K562 (cell line): ENCODE results near the gene RFPL2. TPM values are rescaled to one million over a fixed set of nuclear protein-coding genes. Genes with fewer than 3 reads are reported as not detected.
A peak's percentile ranks its signal among the peaks of the same experiment; 100 is the strongest.
"Not testable (repeated sequence)": the region's sequence is repeated elsewhere in the genome, so short reads cannot be mapped to it uniquely, and the experiment has no call there.

ENCODE experiments used
- ATAC-seq: fragments of 200-7000 bp; cut with Tn5 transposase; 3 replicates; pipeline ENCODE4 v1.9.1; 2020; ENCODE audit warnings: moderate library complexity
- BruUV-seq: library from RNA; stranded (reverse); fragments of 400-500 nt; replicated peaks from 2 replicates; lab custom pipeline; 2021; lab: Mats Ljungman, UMichigan
- CTCF ChIA-PET: fragments of 300-600 bp; formaldehyde crosslinking; extraction: SDS; loops from one replicate; lab custom pipeline; 2021; ENCODE audit warnings: low intra/inter-chr PET ratio; lab: Yijun Ruan, JAX
- POLR2A ChIA-PET: fragments of 300-600, 350-650 bp; sonication (Branson Sonifier 250); formaldehyde crosslinking; extraction: SDS; loops from one replicate; lab custom pipeline; 2021; ENCODE audit warnings: antibody characterized with exemption, inconsistent platforms; lab: Yijun Ruan, JAX
- DNase-seq, 4 experiments: peaks; one replicate each; pipeline versions ENCODE4 v3.0.0 to v3.0.0-alpha.2; 2011 to 2018; ENCODE audit warnings: low spot score in 3 of 4, mixed read lengths in 3 of 4; ENCODE audit errors: extremely low read depth in 1 of 4
- FAIRE-seq: peaks from 2 replicates; lab custom pipeline; 2011; peaks lifted over from hg19 to GRCh38; lab: Jason Lieb, UNC
- H2AFZ ChIP-seq: 2 replicates; pipeline ENCODE4 v1.6.0; 2011; ENCODE audit warnings: low read depth, low read length, control low read depth, inconsistent platforms
- H3K27ac ChIP-seq: fragments of 200-600 bp; 3 replicates; pipeline ENCODE4 v1.8.0; 2011; ENCODE audit warnings: low read depth, mild to moderate bottlenecking, control low read depth, inconsistent platforms, low read length, moderate library complexity, mixed read lengths; ENCODE audit errors: extremely low read depth
- H3K27me3 ChIP-seq, 2 experiments: fragments of 300-600 bp in 1 of 2; 2 replicates in 1 of 2; 3 replicates in 1 of 2; pipeline versions ENCODE4 v1.6.0 to v1.8.0; 2011; ENCODE audit warnings: inconsistent platforms in 2 of 2, low read length in 2 of 2, mild to moderate bottlenecking in 1 of 2, mixed read lengths in 1 of 2, moderate library complexity in 1 of 2; ENCODE audit not compliant: control insufficient read depth in 2 of 2, insufficient read depth in 2 of 2
- H3K36me3 ChIP-seq: fragments of 300-600 bp; 3 replicates; pipeline ENCODE4 v1.8.0; 2011; ENCODE audit warnings: mild to moderate bottlenecking, low read length, inconsistent platforms; ENCODE audit not compliant: control insufficient read depth, insufficient read depth
- H3K4me1 ChIP-seq, 2 experiments: fragments of 200-600 bp in 1 of 2; replicated peaks in 1 of 2; 2 replicates in 1 of 2; 3 replicates in 1 of 2; pipeline versions ENCODE4 v1.5.1 to v1.8.0; 2011; ENCODE audit warnings: inconsistent platforms in 2 of 2, low read length in 2 of 2, mild to moderate bottlenecking in 1 of 2, mixed read lengths in 1 of 2, moderate library complexity in 1 of 2; ENCODE audit not compliant: control insufficient read depth in 2 of 2, insufficient read depth in 2 of 2
- H3K4me2 ChIP-seq: 2 replicates; pipeline ENCODE4 v1.6.1; 2011; ENCODE audit warnings: low read length, control low read depth, inconsistent platforms, mixed read lengths; ENCODE audit not compliant: insufficient read depth
- H3K4me3 ChIP-seq: fragments of 200-600 bp; sonication (generic), shearing (Covaris generic); 2 replicates; pipeline ENCODE4 v1.5.1; 2016; ENCODE audit warnings: control low read depth, inconsistent platforms
- H3K79me2 ChIP-seq: fragments of 200-600 bp; 3 replicates; pipeline ENCODE4 v1.8.0; 2011; ENCODE audit warnings: low read length, inconsistent platforms; ENCODE audit not compliant: control insufficient read depth, insufficient read depth
- H3K9ac ChIP-seq, 2 experiments: 2 replicates each; pipeline versions ENCODE4 v1.6.0 to v1.6.1; 2011; ENCODE audit warnings: low read depth in 2 of 2, low read length in 2 of 2, control low read depth in 1 of 2, inconsistent platforms in 1 of 2, mild to moderate bottlenecking in 1 of 2, mixed read lengths in 1 of 2; ENCODE audit not compliant: insufficient read depth in 1 of 2
- H3K9me1 ChIP-seq: one replicate; pipeline ENCODE4 v1.6.0; 2011; ENCODE audit warnings: inconsistent platforms, mild to moderate bottlenecking, low read length, moderate library complexity; ENCODE audit not compliant: control insufficient read depth, insufficient read depth
- H3K9me3 ChIP-seq: replicated peaks from 2 replicates; pipeline ENCODE4 v1.5.1; 2011; ENCODE audit warnings: low read depth, low read length, inconsistent platforms; ENCODE audit not compliant: control insufficient read depth, insufficient read depth
- H4K20me1 ChIP-seq: replicated peaks from 2 replicates; pipeline ENCODE4 v1.6.1; 2011; ENCODE audit warnings: low read length, inconsistent platforms, mixed read lengths; ENCODE audit not compliant: control insufficient read depth, insufficient read depth
- WGBS: fragments of 100-300 bp; shearing (Covaris generic); methylation state at CpG from one replicate; pipeline ENCODE4 v1.1.6; 2016; ENCODE audit warnings: low coverage, mixed read lengths; ENCODE audit not compliant: insufficient coverage; ENCODE audit errors: missing lambda C conversion rate; 5-methylcytosine and 5-hydroxymethylcytosine counted together
- in situ Hi-C: fragments of 300-500 bp; cut with MboI; formaldehyde crosslinking; loops from 4 replicates; pipeline ENCODE4 v1.15.0; 2018; ENCODE audit warnings: inconsistent platforms, mixed read lengths
- intact Hi-C: fragments of 100-400 bp; cut with micrococcal nuclease; formaldehyde crosslinking; loops from 2 replicates; pipeline ENCODE4 v1.14.2; 2022
- polyA plus RNA-seq, 8 experiments: library from polyadenylated mRNA; depleted of rRNA in 4 of 8; stranded (reverse) in 5 of 8; unstranded in 3 of 8; fragments of >200 nt; fragmentation: Nextera tagmentation in 2 of 8; fragmentation: Illumina TruSeq in 1 of 8; extraction: Ambion mirVana in 2 of 8; extraction: Trizol in 1 of 8; gene quantifications; 2 replicates each; pipeline versions ENCODE4 v1.2.1 to v1.2.3, GENCODE V29; 2011 to 2014; ENCODE audit warnings: inconsistent platforms in 1 of 8, missing spikeins in 1 of 8
- small RNA-seq: library from RNA; depleted of rRNA; stranded (forward); fragments of <200 nt; gene quantifications from one replicate; pipeline ENCODE3, GENCODE V24; 2014
- total RNA-seq, 7 experiments: library from RNA; depleted of rRNA in 6 of 7; stranded (reverse); fragments of >200 nt in 6 of 7; fragmentation: Illumina TruSeq in 2 of 7; extraction: Trizol in 2 of 7; gene quantifications; 2 replicates each; pipeline versions ENCODE4 v1.2.1 to v1.2.3, GENCODE V29; 2011 to 2021; ENCODE audit warnings: low replicate concordance in 1 of 7
- TF ChIP-seq, protein P1 (sequence below), 3 experiments: IDR thresholded peaks in 2 of 3; conservative IDR thresholded peaks in 1 of 3; 2 replicates each; pipeline ENCODE4 v1.5.1; 2011 to 2012; ENCODE audit warnings: low read length in 3 of 3, mild to moderate bottlenecking in 3 of 3, control low read depth in 2 of 3, improper control_type of control experiment in 1 of 3, inconsistent platforms in 1 of 3, low read depth in 1 of 3, mixed read lengths in 1 of 3, moderate library complexity in 1 of 3; ENCODE audit not compliant: insufficient read depth in 2 of 3

Gene RFPL2
- total and polyA plus RNA-seq, 9 of the 15 experiments (the other 6 are each of a cell fraction or from before 2014, with no cell fraction given): not detected

DNA sequence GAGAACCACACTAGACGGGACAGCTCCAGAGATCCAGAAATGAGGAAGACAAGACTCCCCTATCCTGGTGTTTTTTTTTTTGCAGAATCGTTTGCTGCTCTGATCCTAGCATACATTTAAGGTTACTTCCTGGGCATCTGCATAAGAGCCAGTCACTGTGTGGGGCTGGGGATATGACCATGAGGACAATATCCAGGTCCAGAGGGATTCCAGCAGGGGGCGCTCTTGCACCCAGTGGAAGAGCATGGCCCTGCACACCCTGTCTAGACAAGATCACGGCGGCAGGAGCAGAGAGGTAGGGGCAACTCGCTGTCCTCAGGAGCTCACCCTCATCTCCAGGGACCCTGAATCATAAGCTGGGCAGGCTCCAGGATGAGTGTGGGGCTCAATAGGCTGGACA, 64.2 kb downstream of the RFPL2 start:
- H3K36me3 ChIP-seq, BruUV-seq, H3K79me2 ChIP-seq, POLR2A ChIA-PET, H3K4me3 ChIP-seq, H3K9me3 ChIP-seq, H3K27ac ChIP-seq, H4K20me1 ChIP-seq, H3K4me2 ChIP-seq, H3K27me3 ChIP-seq, in situ Hi-C loops, H3K9me1 ChIP-seq, H3K9ac ChIP-seq, H3K4me1 ChIP-seq, CTCF ChIA-PET, H2AFZ ChIP-seq, intact Hi-C loops: not testable (repeated sequence)
- WGBS: 0% methylated on average over 2 of the region's 6 CpGs
- DNase-seq (peak in 1 of 4 experiments; percentile 8), FAIRE-seq (peak; percentile 93), ATAC-seq (peak; percentile 98)
- TF ChIP-seq, protein P1, sequence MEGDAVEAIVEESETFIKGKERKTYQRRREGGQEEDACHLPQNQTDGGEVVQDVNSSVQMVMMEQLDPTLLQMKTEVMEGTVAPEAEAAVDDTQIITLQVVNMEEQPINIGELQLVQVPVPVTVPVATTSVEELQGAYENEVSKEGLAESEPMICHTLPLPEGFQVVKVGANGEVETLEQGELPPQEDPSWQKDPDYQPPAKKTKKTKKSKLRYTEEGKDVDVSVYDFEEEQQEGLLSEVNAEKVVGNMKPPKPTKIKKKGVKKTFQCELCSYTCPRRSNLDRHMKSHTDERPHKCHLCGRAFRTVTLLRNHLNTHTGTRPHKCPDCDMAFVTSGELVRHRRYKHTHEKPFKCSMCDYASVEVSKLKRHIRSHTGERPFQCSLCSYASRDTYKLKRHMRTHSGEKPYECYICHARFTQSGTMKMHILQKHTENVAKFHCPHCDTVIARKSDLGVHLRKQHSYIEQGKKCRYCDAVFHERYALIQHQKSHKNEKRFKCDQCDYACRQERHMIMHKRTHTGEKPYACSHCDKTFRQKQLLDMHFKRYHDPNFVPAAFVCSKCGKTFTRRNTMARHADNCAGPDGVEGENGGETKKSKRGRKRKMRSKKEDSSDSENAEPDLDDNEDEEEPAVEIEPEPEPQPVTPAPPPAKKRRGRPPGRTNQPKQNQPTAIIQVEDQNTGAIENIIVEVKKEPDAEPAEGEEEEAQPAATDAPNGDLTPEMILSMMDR (IDR thresholded peaks at IDR 0.05 in 2 of 3, conservative IDR thresholded peaks at IDR 0.05 in 1 of 3; ENCODE audit: insufficient read depth in 2 of 3, low read depth in 1 of 3, low read length in 3 of 3): peak; percentile 39 to 49 (median 46)

Small RNA genes within 50 kb of the gene (small RNA-seq; reads per million reads assigned to genes)
- gene RF02171: not detected

Other genes starting within 250 kb of the RFPL2 start
- gene SLC5A1, start 161.8 kb downstream of the RFPL2 start, total RNA-seq (2014; rRNA removed): not detected in 2 replicates
- gene SLC5A1, start 161.8 kb downstream of the RFPL2 start, total RNA-seq (2014; rRNA removed; fragmentation: Illumina TruSeq; extraction: Trizol): not detected in 2 replicates
- gene SLC5A1, start 161.8 kb downstream of the RFPL2 start, total RNA-seq (2015; rRNA removed; fragmentation: Illumina TruSeq; extraction: Trizol): not detected in 2 replicates
- not detected in 2 replicates for gene SLC5A1, start 161.8 kb downstream of the RFPL2 start, total RNA-seq (2021)
- not detected in 2 replicates for gene SLC5A1, start 161.8 kb downstream of the RFPL2 start, polyA plus RNA-seq (2011; rRNA removed)
- not detected in 2 replicates for gene SLC5A1, start 161.8 kb downstream of the RFPL2 start, polyA plus RNA-seq (2014; fragmentation: Illumina TruSeq; extraction: Trizol)
- gene SLC5A1, start 161.8 kb downstream of the RFPL2 start, polyA plus RNA-seq (2014; fragmentation: Nextera tagmentation; extraction: Ambion mirVana): not detected
- not detected in 2 replicates for gene SLC5A1, start 161.8 kb downstream of the RFPL2 start, polyA plus RNA-seq (2014; rRNA removed)
- not detected in 2 replicates for gene C22orf42, start 45.8 kb downstream of the RFPL2 start, total RNA-seq (2014; rRNA removed)
- not detected in 2 replicates for gene C22orf42, start 45.8 kb downstream of the RFPL2 start, total RNA-seq (2014; rRNA removed; fragmentation: Illumina TruSeq; extraction: Trizol)
- not detected in 2 replicates for gene C22orf42, start 45.8 kb downstream of the RFPL2 start, total RNA-seq (2015; rRNA removed; fragmentation: Illumina TruSeq; extraction: Trizol)
- gene C22orf42, start 45.8 kb downstream of the RFPL2 start, total RNA-seq (2021): not detected in 2 replicates
- not detected in 2 replicates for gene C22orf42, start 45.8 kb downstream of the RFPL2 start, polyA plus RNA-seq (2011; rRNA removed)
- not detected in 2 replicates for gene C22orf42, start 45.8 kb downstream of the RFPL2 start, polyA plus RNA-seq (2014; fragmentation: Illumina TruSeq; extraction: Trizol)
- not detected for gene C22orf42, start 45.8 kb downstream of the RFPL2 start, polyA plus RNA-seq (2014; fragmentation: Nextera tagmentation; extraction: Ambion mirVana)
- gene C22orf42, start 45.8 kb downstream of the RFPL2 start, polyA plus RNA-seq (2014; rRNA removed): not detected in 2 replicates
- not detected in 2 replicates for gene SLC5A4, start 50.3 kb upstream of the RFPL2 start, total RNA-seq (2014; rRNA removed)
- not detected in 2 replicates for gene SLC5A4, start 50.3 kb upstream of the RFPL2 start, total RNA-seq (2014; rRNA removed; fragmentation: Illumina TruSeq; extraction: Trizol)
- not detected in 2 replicates for gene SLC5A4, start 50.3 kb upstream of the RFPL2 start, total RNA-seq (2015; rRNA removed; fragmentation: Illumina TruSeq; extraction: Trizol)
- not detected in 2 replicates for gene SLC5A4, start 50.3 kb upstream of the RFPL2 start, total RNA-seq (2021)
- not detected in 2 replicates for gene SLC5A4, start 50.3 kb upstream of the RFPL2 start, polyA plus RNA-seq (2011; rRNA removed)
- gene SLC5A4, start 50.3 kb upstream of the RFPL2 start, polyA plus RNA-seq (2014; fragmentation: Illumina TruSeq; extraction: Trizol): not detected in 2 replicates
- gene SLC5A4, start 50.3 kb upstream of the RFPL2 start, polyA plus RNA-seq (2014; fragmentation: Nextera tagmentation; extraction: Ambion mirVana): not detected
- gene SLC5A4, start 50.3 kb upstream of the RFPL2 start, polyA plus RNA-seq (2014; rRNA removed): 0.22 TPM in 1 of 2 replicates, not detected in the other
- not detected in 2 replicates for gene RFPL3, start 152.8 kb upstream of the RFPL2 start, total RNA-seq (2014; rRNA removed)
- gene RFPL3, start 152.8 kb upstream of the RFPL2 start, total RNA-seq (2014; rRNA removed; fragmentation: Illumina TruSeq; extraction: Trizol): not detected in 2 replicates
- gene RFPL3, start 152.8 kb upstream of the RFPL2 start, total RNA-seq (2015; rRNA removed; fragmentation: Illumina TruSeq; extraction: Trizol): not detected in 2 replicates
- not detected in 2 replicates for gene RFPL3, start 152.8 kb upstream of the RFPL2 start, total RNA-seq (2021)
- not detected in 2 replicates for gene RFPL3, start 152.8 kb upstream of the RFPL2 start, polyA plus RNA-seq (2011; rRNA removed)
- not detected in 2 replicates for gene RFPL3, start 152.8 kb upstream of the RFPL2 start, polyA plus RNA-seq (2014; fragmentation: Illumina TruSeq; extraction: Trizol)
- not detected for gene RFPL3, start 152.8 kb upstream of the RFPL2 start, polyA plus RNA-seq (2014; fragmentation: Nextera tagmentation; extraction: Ambion mirVana)
- not detected in 2 replicates for gene RFPL3, start 152.8 kb upstream of the RFPL2 start, polyA plus RNA-seq (2014; rRNA removed)
- gene RTCB, start 207.2 kb upstream of the RFPL2 start, total RNA-seq (2014; rRNA removed): 74.7 and 85.7 TPM in 2 replicates
- gene RTCB, start 207.2 kb upstream of the RFPL2 start, total RNA-seq (2014; rRNA removed; fragmentation: Illumina TruSeq; extraction: Trizol): 99.3 and 105 TPM in 2 replicates
- 81.9 and 85.4 TPM in 2 replicates for gene RTCB, start 207.2 kb upstream of the RFPL2 start, total RNA-seq (2015; rRNA removed; fragmentation: Illumina TruSeq; extraction: Trizol)
- gene RTCB, start 207.2 kb upstream of the RFPL2 start, total RNA-seq (2021): 80.3 and 81.2 TPM in 2 replicates
- gene RTCB, start 207.2 kb upstream of the RFPL2 start, polyA plus RNA-seq (2011; rRNA removed): 122 and 146 TPM in 2 replicates
- 92.5 and 94.5 TPM in 2 replicates for gene RTCB, start 207.2 kb upstream of the RFPL2 start, polyA plus RNA-seq (2014; fragmentation: Illumina TruSeq; extraction: Trizol)
- gene RTCB, start 207.2 kb upstream of the RFPL2 start, polyA plus RNA-seq (2014; fragmentation: Nextera tagmentation; extraction: Ambion mirVana): 100 to 1,000 TPM in 1 of 2 experiments, 10 to 100 TPM in 1; 92.3 to 269 TPM
- 81.8 and 89.9 TPM in 2 replicates for gene RTCB, start 207.2 kb upstream of the RFPL2 start, polyA plus RNA-seq (2014; rRNA removed)